ENCODE data around the gene STK36. TPM values are rescaled to one million over a fixed set of nuclear protein-coding genes. Genes with fewer than 3 reads are reported as not detected.
A peak's percentile ranks its signal among the peaks of the same experiment; 100 is the strongest.

The STK36 gene
- total RNA-seq, 6 experiments from 2014 or later = 20.0 to 31.0 (median 23.8) TPM

DNA sequence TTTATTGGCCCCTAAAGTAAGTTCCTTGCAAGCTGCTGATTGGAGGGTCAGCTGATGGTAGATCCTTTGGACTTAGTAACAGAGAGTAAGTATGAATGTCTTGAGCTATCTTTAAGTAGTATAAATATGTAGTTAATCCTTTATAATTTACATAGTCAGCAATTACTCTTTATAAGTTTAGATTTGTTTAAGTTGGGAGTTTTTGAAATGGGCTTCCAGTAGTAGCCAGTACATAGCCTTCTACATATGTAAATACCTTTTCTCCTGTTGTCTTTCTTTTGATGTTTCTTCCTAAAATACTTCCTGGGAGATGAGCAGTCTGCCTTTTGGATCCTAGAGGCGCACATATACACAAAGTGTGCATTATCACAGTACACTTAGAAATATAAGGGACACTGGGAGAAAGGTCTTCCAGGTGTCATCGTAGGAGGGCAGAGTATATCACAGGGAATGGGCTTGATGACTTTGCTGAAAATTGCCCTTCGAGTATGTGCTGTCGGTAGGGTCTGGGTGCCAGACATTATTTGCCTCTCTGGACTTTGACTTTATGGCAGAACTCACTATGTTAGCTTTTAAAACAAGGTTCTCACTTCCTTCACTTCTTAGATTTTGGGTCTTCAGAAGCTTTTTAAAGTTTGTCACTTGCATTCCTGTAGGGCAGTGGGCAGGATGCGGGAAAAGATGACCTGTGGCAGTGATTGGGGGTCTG, 60.3 kb downstream of the STK36 start:
- Mint-ChIP-seq H3K27me3 (ENCODE audit: insufficient read depth) (peaks cover 2% of the 10 kb centered on the region; the same call in 1 of the 2 replicates), H3K36me3 (ENCODE audit: low read depth) (peaks cover 16% of the 10 kb centered on the region), H3K4me3 (peak overlapping the region; percentile 82), H3K4me1 (ENCODE audit: low read depth) (peaks cover 47% of the 10 kb centered on the region), H3K9me3 (peaks cover 6% of the 10 kb centered on the region), H3K27ac (peak overlapping the region; percentile 97)
- TF ChIP-seq, protein P1, sequence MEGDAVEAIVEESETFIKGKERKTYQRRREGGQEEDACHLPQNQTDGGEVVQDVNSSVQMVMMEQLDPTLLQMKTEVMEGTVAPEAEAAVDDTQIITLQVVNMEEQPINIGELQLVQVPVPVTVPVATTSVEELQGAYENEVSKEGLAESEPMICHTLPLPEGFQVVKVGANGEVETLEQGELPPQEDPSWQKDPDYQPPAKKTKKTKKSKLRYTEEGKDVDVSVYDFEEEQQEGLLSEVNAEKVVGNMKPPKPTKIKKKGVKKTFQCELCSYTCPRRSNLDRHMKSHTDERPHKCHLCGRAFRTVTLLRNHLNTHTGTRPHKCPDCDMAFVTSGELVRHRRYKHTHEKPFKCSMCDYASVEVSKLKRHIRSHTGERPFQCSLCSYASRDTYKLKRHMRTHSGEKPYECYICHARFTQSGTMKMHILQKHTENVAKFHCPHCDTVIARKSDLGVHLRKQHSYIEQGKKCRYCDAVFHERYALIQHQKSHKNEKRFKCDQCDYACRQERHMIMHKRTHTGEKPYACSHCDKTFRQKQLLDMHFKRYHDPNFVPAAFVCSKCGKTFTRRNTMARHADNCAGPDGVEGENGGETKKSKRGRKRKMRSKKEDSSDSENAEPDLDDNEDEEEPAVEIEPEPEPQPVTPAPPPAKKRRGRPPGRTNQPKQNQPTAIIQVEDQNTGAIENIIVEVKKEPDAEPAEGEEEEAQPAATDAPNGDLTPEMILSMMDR (IDR thresholded peaks at IDR 0.05) = no peak
- no peak for DNase-seq

DNA sequence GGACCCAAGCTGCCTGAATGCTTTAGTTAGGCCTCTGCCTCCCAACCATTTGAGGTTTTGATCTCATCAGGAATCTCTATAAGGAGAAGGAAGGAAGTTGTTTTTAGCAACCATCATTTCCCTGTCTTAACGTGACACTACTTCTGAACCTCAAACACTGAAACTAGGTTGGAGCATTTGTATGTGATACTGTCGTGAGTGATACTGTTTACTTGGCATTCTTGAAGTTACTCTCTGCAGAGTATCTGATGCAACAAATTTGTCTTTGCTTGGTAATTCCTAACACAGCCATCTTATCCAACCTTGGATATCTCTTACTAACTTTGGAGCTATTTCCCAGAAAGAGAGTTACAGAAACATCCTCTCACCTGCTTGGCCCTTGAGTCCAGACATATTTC, 60.9 kb downstream of the STK36 start:
- peaks cover 44% of the 10 kb centered on the region for H3K4me1 Mint-ChIP-seq (ENCODE audit: low read depth)
- peaks cover 3% of the 10 kb centered on the region for H3K9me3 Mint-ChIP-seq
- TF ChIP-seq, protein P1 (IDR thresholded peaks at IDR 0.05) = no peak
- H3K27me3 Mint-ChIP-seq (ENCODE audit: insufficient read depth) = peaks cover 2% of the 10 kb centered on the region; the same call in 1 of the 2 replicates
- H3K36me3 Mint-ChIP-seq (ENCODE audit: low read depth) = peaks cover 11% of the 10 kb centered on the region
- DNase-seq = peak; percentile 17
- peak overlapping the region; percentile 82 for H3K4me3 Mint-ChIP-seq
- peak overlapping the region; percentile 97 for H3K27ac Mint-ChIP-seq

DNA sequence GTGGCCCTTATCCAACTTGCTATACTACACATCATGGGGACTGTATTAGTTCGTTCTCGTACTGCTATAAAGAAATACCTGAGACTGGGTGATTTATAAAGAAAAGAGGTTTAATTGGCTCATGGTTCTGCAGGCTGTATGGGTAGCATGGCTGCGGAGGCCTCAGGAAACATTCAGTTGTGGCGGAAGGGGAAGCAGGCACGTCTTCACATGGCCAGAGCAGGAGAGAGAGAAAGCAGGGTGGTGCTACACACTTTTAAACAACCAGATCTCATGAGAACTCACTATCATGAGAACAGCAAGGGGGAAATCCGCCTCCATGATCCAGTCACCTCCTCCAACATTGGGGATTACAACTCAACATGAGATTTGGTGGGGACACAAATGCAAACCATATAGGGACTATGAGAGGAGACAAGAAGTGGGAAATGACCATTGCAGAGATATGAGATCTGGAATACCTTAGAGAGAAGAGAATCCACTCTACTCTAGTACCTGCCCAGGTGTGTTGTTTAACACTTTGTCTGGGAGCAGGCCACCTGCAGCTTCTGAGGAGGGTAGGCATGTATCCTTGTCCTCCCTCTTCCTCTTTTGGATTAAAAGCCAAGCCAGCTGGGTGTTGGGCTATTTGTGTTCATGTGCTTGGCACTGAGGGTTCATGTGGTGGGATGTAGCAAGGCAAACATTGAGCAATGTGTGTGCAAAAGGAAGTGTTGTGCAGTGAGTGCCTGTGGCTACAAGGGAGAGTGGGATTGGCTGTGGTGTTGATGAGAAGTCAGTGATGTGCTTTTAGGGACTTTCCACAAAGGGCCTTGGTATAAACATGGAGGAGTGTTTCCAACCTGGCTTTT, 61.5 kb downstream of the STK36 start:
- peaks cover 42% of the 10 kb centered on the region for H3K4me1 Mint-ChIP-seq (ENCODE audit: low read depth)
- DNase-seq = no peak
- H3K27me3 Mint-ChIP-seq (ENCODE audit: insufficient read depth) = peaks cover 2% of the 10 kb centered on the region; the same call in 1 of the 2 replicates
- peak overlapping the region; percentile 82 for H3K4me3 Mint-ChIP-seq
- H3K36me3 Mint-ChIP-seq (ENCODE audit: low read depth) = peaks cover 15% of the 10 kb centered on the region
- peak overlapping the region; percentile 97 for H3K27ac Mint-ChIP-seq
- TF ChIP-seq, protein P1 (IDR thresholded peaks at IDR 0.05) = no peak
- H3K9me3 Mint-ChIP-seq = no peaks in the 10 kb centered on the region

DNA sequence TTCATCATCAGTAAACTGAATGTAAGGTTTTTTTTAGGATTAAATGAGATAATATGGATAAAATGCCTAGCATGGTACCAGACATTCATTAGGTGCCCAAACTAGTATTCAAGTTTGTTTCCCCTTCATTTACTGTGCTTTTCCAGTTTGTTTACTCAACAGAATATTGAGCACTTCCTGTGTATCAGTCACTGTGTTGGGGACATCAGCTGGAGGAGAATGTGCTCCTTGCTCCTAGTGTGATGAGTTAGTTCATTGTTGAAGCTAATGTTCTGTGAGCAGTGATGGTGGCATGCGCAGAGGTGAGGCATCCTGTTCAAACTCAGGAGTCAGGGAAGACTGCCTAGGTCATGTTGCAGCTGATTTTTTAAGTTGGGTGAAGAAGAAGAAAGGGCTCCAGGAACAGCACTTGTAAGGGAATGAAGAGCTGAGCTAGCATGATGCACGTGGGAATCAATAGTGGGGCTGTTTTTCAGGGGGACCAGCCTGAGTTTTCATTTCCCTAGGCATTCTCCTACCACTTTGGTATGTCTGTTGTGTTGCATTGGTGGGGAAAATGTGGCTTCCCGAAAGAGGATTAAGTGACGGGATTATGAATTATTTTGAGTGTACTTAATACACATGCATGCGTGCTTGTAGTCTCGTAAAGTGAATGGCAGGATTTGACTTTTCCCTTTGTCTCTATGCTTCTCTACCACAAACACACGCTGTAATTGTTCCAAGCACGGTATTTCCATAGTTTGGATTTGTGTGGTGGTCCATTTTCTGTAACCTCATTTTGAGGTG, 62.5 kb downstream of the STK36 start:
- TF ChIP-seq, protein P1 (IDR thresholded peaks at IDR 0.05) = no peak
- Mint-ChIP-seq H3K4me1 (ENCODE audit: low read depth) (peaks cover 42% of the 10 kb centered on the region), H3K27me3 (ENCODE audit: insufficient read depth) (peaks cover 2% of the 10 kb centered on the region; the same call in 1 of the 2 replicates), H3K36me3 (ENCODE audit: low read depth) (peaks cover 21% of the 10 kb centered on the region), H3K27ac (peak overlapping the region; percentile 97), H3K9me3 (no peaks in the 10 kb centered on the region), H3K4me3 (no peak overlapping the region)
- DNase-seq = no peak

DNA sequence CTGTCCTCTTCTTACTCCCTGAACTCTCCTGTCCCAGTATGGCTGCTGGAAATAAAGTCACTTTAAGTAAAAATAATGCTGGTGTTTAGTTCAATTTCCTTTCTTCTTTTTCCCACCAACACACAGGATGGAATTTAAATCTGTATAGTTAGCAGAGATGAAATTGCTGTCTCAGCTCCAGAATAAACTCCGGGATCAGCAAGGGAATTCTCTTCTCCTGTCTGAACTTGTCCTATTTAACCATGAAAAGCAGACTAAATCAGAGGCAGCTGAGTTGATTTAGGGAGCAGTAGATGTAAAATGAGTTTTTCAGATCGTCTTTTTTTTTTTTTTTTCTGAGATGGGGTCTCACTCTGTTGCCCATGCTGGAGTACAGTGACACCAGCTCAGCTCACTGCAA, 64.6 kb downstream of the STK36 start:
- Mint-ChIP-seq H3K9me3 (no peaks in the 10 kb centered on the region), H3K4me3 (no peak overlapping the region), H3K4me1 (ENCODE audit: low read depth) (peaks cover 36% of the 10 kb centered on the region), H3K27me3 (ENCODE audit: insufficient read depth) (peaks cover 2% of the 10 kb centered on the region; the same call in 1 of the 2 replicates), H3K27ac (no peak overlapping the region), H3K36me3 (ENCODE audit: low read depth) (peaks cover 27% of the 10 kb centered on the region)
- no peak for DNase-seq
- TF ChIP-seq, protein P1 (IDR thresholded peaks at IDR 0.05) = no peak

All from HFFc6 (cell line).